Coronary artery (tissue), 2 donors: ENCODE results near the gene DEGS2.

Source experiments
- DNase-seq: peaks from one replicate; pipeline ENCODE4 v3.0.0-alpha.2; 2017; ENCODE audit warnings: low spot score
- H3K27ac ChIP-seq, 2 donors: fragments of 200-600 bp; sonication (generic); one replicate each; pipeline ENCODE4 v1.5.1; 2016 to 2019
- H3K4me3 ChIP-seq: fragments of 200-600 bp; sonication (generic); 2 replicates; pipeline ENCODE4 v1.5.1; 2016; ENCODE audit warnings: mild to moderate bottlenecking, moderate library complexity
- CTCF ChIP-seq: fragments of 200-600 bp; sonication (generic); IDR thresholded peaks from one replicate; pipeline ENCODE4 v1.5.1; 2019; ENCODE audit warnings: antibody characterized with exemption

DEGS2 gene

GRCh38 chr14:100200311-100200710 lies 40.9 kb upstream of the DEGS2 start:
- Histone ChIP-seq H3K4me3 (no peak overlapping the region), H3K27ac (no peak overlapping the region)
- no peak for DNase-seq
- TF ChIP-seq CTCF, result no peak

GRCh38 chr14:100199240-100199860 lies 39.9 kb upstream of the DEGS2 start:
- TF ChIP-seq CTCF, result no peak
- Histone ChIP-seq H3K27ac (no peak overlapping the region), H3K4me3 (no peak overlapping the region)
- no peak for DNase-seq

GRCh38 chr14:100193417-100194357 lies 34.2 kb upstream of the DEGS2 start:
- DNase-seq, result no peak
- H3K27ac ChIP-seq, result peak overlapping the region; percentile 87 to 92

GRCh38 chr14:100192672-100193416 lies 33.4 kb upstream of the DEGS2 start:
- TF ChIP-seq CTCF, result peak; percentile 90
- Histone ChIP-seq H3K4me3 (peak overlapping the region; percentile 64), H3K27ac (peak overlapping the region; percentile 87 to 92)
- peak; percentile 99 for DNase-seq

More at GRCh38 chr14:100193417-100194357, 34.2 kb upstream of the DEGS2 start:
- TF ChIP-seq CTCF, result no peak
- H3K4me3 ChIP-seq, result peak overlapping the region; percentile 64

GRCh38 chr14:100192250-100192671 lies 32.8 kb upstream of the DEGS2 start:
- TF ChIP-seq CTCF, result no peak
- Histone ChIP-seq H3K4me3 (peak overlapping the region; percentile 64), H3K27ac (peak overlapping the region; percentile 87 to 92)
- DNase-seq, result no peak

GRCh38 chr14:100191584-100192249 lies 32.3 kb upstream of the DEGS2 start:
- Histone ChIP-seq H3K4me3 (peak overlapping the region; percentile 64), H3K27ac (no peak overlapping the region)
- TF ChIP-seq CTCF, result no peak
- no peak for DNase-seq
